AG04449 (cell line): Measurements from ENCODE around the gene SCAND1.

Experiments
- CTCF ChIA-PET: fragments of 350-600 bp; formaldehyde crosslinking; extraction: SDS; loops from one replicate; lab custom pipeline; 2021; ENCODE audit warnings: antibody characterized with exemption; lab: Yijun Ruan, JAX
- POLR2A ChIA-PET: fragments of 400-600, 350-600 bp; formaldehyde crosslinking; extraction: SDS; loops from one replicate; lab custom pipeline; 2020; ENCODE audit warnings: antibody characterized with exemption, inconsistent platforms; lab: Yijun Ruan, JAX
- DNase-seq: peaks from one replicate; pipeline ENCODE4 v3.0.0-alpha.2; 2010; ENCODE audit warnings: low read depth, low spot score
- H3K4me3 ChIP-seq: 2 replicates; pipeline ENCODE4 v1.5.1; 2011; ENCODE audit warnings: low read depth, mild to moderate bottlenecking, control low read depth, low read length
- TF ChIP-seq, protein P1 (sequence below): IDR thresholded peaks from one replicate; pipeline ENCODE4 v1.5.1; 2011; ENCODE audit warnings: mild to moderate bottlenecking, moderate library complexity, low read length, control low read depth, inconsistent platforms; ENCODE audit not compliant: insufficient read depth; ENCODE audit errors: missing control alignments

The SCAND1 gene

DNA sequence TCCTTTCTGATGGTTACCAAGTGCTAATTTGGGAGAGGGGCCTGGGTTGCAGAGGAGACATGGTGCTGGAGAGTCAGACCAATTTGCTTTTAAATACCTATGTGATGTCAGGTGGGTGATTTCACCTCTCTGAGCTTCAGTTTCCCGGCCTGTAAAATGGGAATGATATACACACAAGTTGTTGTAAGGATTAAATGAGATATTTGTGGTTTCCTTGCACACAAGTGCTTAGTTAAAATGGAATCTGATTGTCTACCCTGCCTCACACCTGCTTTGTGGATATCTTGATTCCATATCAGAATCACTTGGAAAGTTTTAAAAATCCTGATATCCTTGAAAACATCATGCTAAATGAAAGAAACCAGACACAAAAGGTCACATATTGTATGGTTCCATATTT lies 44.5 kb downstream of the SCAND1 start:
- TF ChIP-seq, protein P1, sequence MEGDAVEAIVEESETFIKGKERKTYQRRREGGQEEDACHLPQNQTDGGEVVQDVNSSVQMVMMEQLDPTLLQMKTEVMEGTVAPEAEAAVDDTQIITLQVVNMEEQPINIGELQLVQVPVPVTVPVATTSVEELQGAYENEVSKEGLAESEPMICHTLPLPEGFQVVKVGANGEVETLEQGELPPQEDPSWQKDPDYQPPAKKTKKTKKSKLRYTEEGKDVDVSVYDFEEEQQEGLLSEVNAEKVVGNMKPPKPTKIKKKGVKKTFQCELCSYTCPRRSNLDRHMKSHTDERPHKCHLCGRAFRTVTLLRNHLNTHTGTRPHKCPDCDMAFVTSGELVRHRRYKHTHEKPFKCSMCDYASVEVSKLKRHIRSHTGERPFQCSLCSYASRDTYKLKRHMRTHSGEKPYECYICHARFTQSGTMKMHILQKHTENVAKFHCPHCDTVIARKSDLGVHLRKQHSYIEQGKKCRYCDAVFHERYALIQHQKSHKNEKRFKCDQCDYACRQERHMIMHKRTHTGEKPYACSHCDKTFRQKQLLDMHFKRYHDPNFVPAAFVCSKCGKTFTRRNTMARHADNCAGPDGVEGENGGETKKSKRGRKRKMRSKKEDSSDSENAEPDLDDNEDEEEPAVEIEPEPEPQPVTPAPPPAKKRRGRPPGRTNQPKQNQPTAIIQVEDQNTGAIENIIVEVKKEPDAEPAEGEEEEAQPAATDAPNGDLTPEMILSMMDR: no peak
- DNase-seq: no peak
- ChIA-PET CTCF (interaction anchor here (1.0 to 1.1 kb wide), 2 partner anchors 9 to 229 kb away, joined by 3 read pairs; no protein-coding TSS in a partner anchor), POLR2A (no interaction called here)
- no peak overlapping the region for H3K4me3 ChIP-seq

DNA sequence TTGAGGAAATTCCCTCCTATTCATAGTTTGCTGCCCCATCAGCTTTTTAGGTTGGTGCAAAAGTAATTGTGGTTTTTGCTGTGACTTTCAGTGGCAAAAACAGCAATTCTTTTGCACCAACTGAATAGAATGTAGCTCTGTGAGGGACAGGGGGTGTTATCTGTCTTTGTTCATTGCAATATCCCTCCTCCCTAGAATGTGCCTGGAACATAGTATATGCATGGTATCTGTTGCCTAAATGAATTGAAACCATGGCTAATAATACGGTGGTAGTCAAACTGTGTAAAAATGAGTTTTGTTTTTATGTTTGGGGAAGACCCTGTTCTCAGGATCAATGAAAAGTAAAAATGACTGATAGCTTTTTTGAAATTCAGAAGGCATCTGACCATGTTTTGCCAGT lies 45.1 kb downstream of the SCAND1 start:
- no peak overlapping the region for H3K4me3 ChIP-seq
- no peak for DNase-seq
- CTCF ChIA-PET: interaction anchor here (1.3 kb wide), 1 partner anchor 10 kb away, joined by 4 read pairs; no protein-coding TSS in a partner anchor
- TF ChIP-seq, protein P1: no peak
- POLR2A ChIA-PET: no interaction called here

DNA sequence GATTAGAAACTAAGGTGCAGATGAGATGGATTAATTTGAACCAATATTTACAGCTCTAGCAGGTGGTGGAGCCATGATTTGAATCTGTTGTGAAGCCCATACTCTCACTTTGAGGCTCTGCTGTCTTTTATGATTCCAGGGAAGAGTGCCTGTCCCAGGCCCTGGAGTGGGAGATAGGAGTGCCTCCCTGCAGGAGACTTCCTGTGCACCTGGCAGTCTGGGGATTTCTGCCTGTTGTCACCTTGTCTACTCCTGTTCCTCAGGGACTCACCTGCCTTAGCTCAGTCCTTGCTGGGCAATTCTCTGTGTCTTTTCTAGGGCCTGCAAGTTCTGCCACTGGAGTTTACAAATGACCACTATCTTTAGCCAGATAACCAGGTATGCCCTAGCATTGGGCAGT lies 46.3 kb downstream of the SCAND1 start:
- TF ChIP-seq, protein P1: no peak
- ChIA-PET POLR2A (no interaction called here), CTCF (interaction anchor here (2.3 kb wide), 1 partner anchor 47 kb away, joined by 6 read pairs; the partner anchor contains the start of gene SCAND1)
- DNase-seq: no peak
- H3K4me3 ChIP-seq: no peak overlapping the region

DNA sequence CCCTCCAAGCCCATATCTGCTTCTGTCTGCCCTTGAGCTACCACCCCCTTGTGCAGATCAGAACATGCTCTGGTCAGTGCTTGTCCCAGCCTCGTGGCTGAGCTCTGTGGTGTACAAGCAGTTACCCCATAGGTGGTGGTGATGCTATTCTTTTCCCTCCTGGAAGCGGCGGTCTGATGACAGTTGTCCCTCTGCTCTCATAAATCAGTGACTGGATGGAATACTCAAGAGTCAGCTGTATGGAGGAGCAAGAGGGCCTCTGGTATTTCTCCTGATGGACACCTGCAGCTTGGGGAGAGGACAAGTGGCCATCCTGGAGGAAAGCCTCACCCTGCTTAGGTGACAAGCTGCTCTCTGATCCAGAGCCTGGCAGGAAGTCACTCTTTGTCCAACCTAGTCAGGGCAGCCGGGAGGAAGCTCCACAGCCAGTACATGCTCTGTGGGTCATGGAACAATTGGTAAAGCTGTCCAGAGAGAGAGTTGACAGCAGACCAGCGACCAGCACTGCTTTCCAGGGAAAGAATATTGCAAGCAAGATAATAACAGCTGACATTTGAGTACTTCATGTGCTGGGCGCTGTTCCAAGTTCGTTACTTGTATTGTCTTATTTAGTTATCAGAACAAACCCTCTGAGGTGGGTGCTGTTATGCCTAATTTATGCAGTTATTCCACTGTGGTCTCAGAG lies 47.1 kb downstream of the SCAND1 start:
- DNase-seq: no peak
- POLR2A ChIA-PET: no interaction called here
- H3K4me3 ChIP-seq: no peak overlapping the region
- CTCF ChIA-PET: interaction anchor here (0.6 to 2.3 kb wide), 2 partner anchors 23 to 47 kb away, joined by 3 to 6 read pairs; partner anchors contain the start of gene SCAND1
- TF ChIP-seq, protein P1: no peak

DNA sequence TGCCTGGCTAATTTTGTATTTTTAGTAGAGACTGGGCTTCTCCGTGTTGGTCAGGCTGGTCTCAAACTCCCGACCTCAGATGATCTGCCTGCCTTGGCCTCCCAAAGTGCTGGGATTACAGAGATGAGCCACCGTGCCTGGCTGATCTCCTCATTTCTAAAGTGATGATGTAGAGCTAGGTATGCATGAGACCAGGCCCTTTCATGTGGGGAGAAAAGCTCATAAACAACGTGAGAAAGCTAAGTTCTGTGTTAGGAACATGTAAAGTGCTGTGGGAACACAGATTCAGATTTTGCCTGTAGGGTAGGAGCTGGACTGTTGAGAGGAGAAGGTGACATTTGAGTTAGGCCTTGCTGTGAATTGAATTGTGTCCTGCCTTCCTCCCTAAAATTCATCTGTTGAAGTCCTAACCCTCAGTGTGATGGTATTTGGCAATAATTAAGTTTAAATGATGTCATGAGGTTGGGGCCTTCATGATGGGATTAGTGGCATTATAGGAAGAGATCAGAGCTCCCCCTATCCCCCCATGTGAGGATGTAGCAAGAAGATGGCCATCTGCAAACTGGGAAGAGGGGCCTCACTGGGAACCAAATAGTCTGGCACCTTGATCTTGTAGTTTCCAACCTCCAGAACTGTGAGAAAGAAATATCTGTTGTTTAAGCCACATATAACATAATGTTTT lies 49.2 kb downstream of the SCAND1 start:
- CTCF ChIA-PET: no interaction called here
- H3K4me3 ChIP-seq: no peak overlapping the region
- TF ChIP-seq, protein P1: no peak
- no peak for DNase-seq
- POLR2A ChIA-PET: no interaction called here

DNA sequence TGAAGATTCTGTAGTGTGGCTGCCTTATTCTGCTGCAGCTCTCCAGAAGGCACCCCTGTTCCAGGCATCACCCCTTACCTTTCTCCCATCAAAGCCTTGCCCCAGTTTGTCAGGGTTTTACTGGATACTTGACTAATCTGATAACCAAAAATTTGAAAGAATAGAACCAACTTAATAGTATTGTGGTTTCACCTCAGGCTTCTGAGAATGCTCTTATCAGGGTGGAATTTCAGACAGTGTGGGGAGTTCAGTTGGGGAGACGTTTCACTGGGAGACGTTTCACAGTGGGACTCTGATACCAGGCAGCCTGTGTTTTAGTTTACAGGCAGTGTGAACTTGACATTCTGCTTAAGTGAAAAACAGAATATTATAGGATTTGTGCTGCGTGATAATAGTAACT lies 50.5 kb downstream of the SCAND1 start:
- ChIA-PET CTCF (interaction anchor here (1.0 kb wide), 1 partner anchor 164 kb away, joined by 3 read pairs; no protein-coding TSS in a partner anchor), POLR2A (no interaction called here)
- no peak for DNase-seq
- TF ChIP-seq, protein P1: no peak
- H3K4me3 ChIP-seq: no peak overlapping the region
